ENCODE results near the gene TMEM95. TPM values are rescaled to one million over a fixed set of nuclear protein-coding genes. Genes with fewer than 3 reads are reported as not detected.

Gene TMEM95
- total RNA-seq, 2 donors from 2014 or later = not detected

DNA sequence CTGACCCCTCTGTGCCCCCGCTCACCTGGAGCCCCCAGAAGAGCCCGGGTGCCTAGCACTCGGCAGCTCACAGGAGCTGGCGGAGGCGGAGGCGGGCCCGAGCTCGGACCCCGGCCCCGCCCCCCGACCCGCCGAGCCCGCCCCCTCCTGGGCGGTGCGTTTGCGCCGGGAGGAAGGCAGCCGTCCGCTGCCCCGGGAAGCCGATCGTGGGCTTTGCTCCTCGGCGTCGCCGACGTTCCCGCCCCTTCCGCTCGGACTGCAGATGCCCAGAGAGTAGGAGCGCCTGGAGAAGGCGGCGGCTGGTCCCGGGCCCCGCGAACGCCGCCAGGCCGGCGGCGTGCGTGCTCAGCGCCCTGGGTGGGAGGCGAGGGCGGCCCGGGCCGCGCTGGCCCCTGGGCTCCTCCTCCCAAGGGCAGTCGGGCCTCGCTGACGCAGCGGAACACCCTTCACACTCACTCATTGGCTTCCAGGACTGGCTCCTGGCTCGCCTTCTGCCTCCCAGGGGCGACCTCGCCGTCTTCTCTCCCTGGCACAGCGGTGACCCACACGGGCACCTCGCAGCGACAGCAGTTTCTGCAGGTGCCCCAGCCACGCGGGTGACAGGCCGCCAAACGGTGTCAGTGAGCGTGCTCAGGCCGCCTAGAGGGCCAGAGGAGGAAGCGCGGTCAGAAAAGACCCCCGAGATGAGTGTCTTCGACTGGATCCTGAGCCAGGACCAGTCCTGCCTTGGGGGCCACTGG is 39.7 kb downstream of the TMEM95 start, which contains the start of gene PLSCR3:
Gene PLSCR3, minus strand, starts transcription at position 74 of the 740 bp plus-strand sequence. CDS start 415 bp downstream, outside the sequence.
- peaks cover 6% of the 10 kb centered on the region for H3K36me3 Mint-ChIP-seq (ENCODE audit: low read depth)
- H3K27ac Mint-ChIP-seq = peak within 1 kb of the TSS; percentile 61
- peak within 1 kb of the TSS; percentile 50 for H3K9ac ChIP-seq (ENCODE audit: extremely low read depth, low read length, poor library complexity, severe bottlenecking)
- H3K4me3 ChIP-seq (ENCODE audit: low read length) = peak within 1 kb of the TSS; percentile 85
- peak within 1 kb of the TSS; percentile 59 for H3K4me3 Mint-ChIP-seq
- H3K9me3 ChIP-seq (ENCODE audit: control insufficient read depth, low read length) = no peaks in the 10 kb centered on the region
- DNase-seq = peak; percentile 97
- peaks cover 4% of the 10 kb centered on the region for H3K4me1 Mint-ChIP-seq
- 0 to 1% methylated on average over 34 to 71 of the region's 71 CpGs for WGBS, 2 experiments (ENCODE audit: insufficient coverage in 1 of 2, insufficient read length in 1 of 2)
- TF ChIP-seq, protein P1, sequence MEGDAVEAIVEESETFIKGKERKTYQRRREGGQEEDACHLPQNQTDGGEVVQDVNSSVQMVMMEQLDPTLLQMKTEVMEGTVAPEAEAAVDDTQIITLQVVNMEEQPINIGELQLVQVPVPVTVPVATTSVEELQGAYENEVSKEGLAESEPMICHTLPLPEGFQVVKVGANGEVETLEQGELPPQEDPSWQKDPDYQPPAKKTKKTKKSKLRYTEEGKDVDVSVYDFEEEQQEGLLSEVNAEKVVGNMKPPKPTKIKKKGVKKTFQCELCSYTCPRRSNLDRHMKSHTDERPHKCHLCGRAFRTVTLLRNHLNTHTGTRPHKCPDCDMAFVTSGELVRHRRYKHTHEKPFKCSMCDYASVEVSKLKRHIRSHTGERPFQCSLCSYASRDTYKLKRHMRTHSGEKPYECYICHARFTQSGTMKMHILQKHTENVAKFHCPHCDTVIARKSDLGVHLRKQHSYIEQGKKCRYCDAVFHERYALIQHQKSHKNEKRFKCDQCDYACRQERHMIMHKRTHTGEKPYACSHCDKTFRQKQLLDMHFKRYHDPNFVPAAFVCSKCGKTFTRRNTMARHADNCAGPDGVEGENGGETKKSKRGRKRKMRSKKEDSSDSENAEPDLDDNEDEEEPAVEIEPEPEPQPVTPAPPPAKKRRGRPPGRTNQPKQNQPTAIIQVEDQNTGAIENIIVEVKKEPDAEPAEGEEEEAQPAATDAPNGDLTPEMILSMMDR (conservative IDR thresholded peaks at IDR 0.05) = peak; percentile 78
- H3K27me3 Mint-ChIP-seq (ENCODE audit: insufficient read depth) = peaks cover 12% of the 10 kb centered on the region
- H3K27me3 ChIP-seq (ENCODE audit: control insufficient read depth, insufficient read depth, low read length, poor library complexity, severe bottlenecking) = no peaks in the 10 kb centered on the region
- H3K4me1 ChIP-seq (ENCODE audit: control insufficient read depth, insufficient read depth, low read length) = peaks cover 3% of the 10 kb centered on the region
- no peaks in the 10 kb centered on the region for H3K9me3 Mint-ChIP-seq
- peaks cover 21% of the 10 kb centered on the region for H3K36me3 ChIP-seq (ENCODE audit: control insufficient read depth, insufficient read depth, low read length)
- H3K27ac ChIP-seq (ENCODE audit: low read depth, low read length) = peak within 1 kb of the TSS; percentile 79

- Mint-ChIP-seq H3K27me3 (ENCODE audit: insufficient read depth) (peaks cover 12% of the 10 kb centered on the region), H3K27ac (no peak overlapping the region), H3K4me3 (no peak overlapping the region), H3K9me3 (no peaks in the 10 kb centered on the region), H3K36me3 (ENCODE audit: low read depth) (peaks cover 5% of the 10 kb centered on the region), H3K4me1 (peaks cover 4% of the 10 kb centered on the region)
- Histone ChIP-seq H3K27me3 (ENCODE audit: control insufficient read depth, insufficient read depth, low read length, poor library complexity, severe bottlenecking) (no peaks in the 10 kb centered on the region), H3K27ac (ENCODE audit: low read depth, low read length) (no peak overlapping the region), H3K9ac (ENCODE audit: extremely low read depth, low read length, poor library complexity, severe bottlenecking) (no peak overlapping the region), H3K36me3 (ENCODE audit: control insufficient read depth, insufficient read depth, low read length) (peaks cover 12% of the 10 kb centered on the region), H3K4me3 (ENCODE audit: low read length) (no peak overlapping the region), H3K9me3 (ENCODE audit: control insufficient read depth, low read length) (no peaks in the 10 kb centered on the region), H3K4me1 (ENCODE audit: control insufficient read depth, insufficient read depth, low read length) (peaks cover 3% of the 10 kb centered on the region)
- DNase-seq = peak; percentile 46
- WGBS, 2 experiments (ENCODE audit: insufficient coverage in 1 of 2, insufficient read length in 1 of 2) = 90 to 94% methylated on average over 3 to 4 of the region's 4 CpGs
- TF ChIP-seq, protein P1 (conservative IDR thresholded peaks at IDR 0.05) = no peak
Observed at GRCh38 chr17:7396147-7396546, 41.2 kb downstream of the TMEM95 start.

DNA sequence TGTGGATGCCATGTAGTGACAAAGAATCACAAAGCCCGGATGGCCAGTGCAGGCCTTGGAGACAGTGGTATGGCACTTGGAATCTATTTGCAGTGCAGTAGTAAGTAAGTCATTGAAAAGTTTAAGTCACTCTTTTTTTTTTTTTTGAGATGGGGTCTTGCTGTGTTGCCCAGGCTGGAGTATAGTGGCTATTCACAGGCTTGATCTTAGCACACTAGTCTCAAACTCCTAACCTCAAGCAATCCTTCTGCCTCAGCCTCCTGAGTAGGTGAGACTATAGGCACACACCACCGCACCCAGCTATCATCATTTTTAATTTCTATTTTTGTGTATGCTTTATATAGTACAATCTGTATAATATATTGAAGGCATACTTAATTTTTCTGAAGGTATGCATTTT is 43.7 kb downstream of the TMEM95 start:
- Histone ChIP-seq H3K27ac (ENCODE audit: low read depth, low read length) (no peak overlapping the region), H3K4me1 (ENCODE audit: control insufficient read depth, insufficient read depth, low read length) (peaks cover under 1% of the 10 kb centered on the region), H3K36me3 (ENCODE audit: control insufficient read depth, insufficient read depth, low read length) (peaks cover 5% of the 10 kb centered on the region), H3K27me3 (ENCODE audit: control insufficient read depth, insufficient read depth, low read length, poor library complexity, severe bottlenecking) (no peaks in the 10 kb centered on the region), H3K4me3 (ENCODE audit: low read length) (no peak overlapping the region), H3K9ac (ENCODE audit: extremely low read depth, low read length, poor library complexity, severe bottlenecking) (no peak overlapping the region), H3K9me3 (ENCODE audit: control insufficient read depth, low read length) (no peaks in the 10 kb centered on the region)
- Mint-ChIP-seq H3K4me3 (no peak overlapping the region), H3K36me3 (ENCODE audit: low read depth) (peaks cover 10% of the 10 kb centered on the region), H3K27ac (no peak overlapping the region), H3K4me1 (peaks cover 14% of the 10 kb centered on the region), H3K9me3 (no peaks in the 10 kb centered on the region), H3K27me3 (ENCODE audit: insufficient read depth) (peaks cover 9% of the 10 kb centered on the region)
- WGBS, 2 experiments (ENCODE audit: insufficient coverage in 1 of 2, insufficient read length in 1 of 2) = 84 to 100% methylated on average over 1 of the region's 2 CpGs
- no peak for DNase-seq
- TF ChIP-seq, protein P1 (conservative IDR thresholded peaks at IDR 0.05) = no peak
